ENCODE results near the gene SEMA3D.

The SEMA3D gene

DNA sequence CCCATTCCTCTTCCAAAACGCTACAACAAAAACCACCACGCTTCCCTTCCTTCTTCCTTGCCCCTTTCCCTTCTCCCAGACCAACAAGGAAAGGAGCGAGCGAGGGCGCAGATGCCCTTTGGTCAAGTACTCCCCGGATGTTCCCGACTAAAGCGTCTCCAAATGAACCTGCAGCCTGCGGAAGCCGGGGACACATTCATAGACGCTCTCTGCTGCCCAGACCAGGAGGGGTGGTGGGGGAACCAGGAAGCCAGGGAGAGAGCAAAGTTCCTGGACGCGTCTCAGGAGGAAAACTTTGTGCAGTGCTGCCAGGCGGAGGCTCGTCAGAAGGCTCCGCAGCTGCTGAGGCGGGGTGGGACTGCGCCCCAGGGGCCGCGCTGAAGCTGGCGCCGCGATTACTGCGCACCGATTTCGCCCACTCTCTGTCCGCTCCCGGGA lies 754 bp downstream of the SEMA3D start:
- DNase-seq (ENCODE audit: extremely low read depth, low read depth) = peak; percentile 40
- peak overlapping the region; percentile 95 for H3K4me3 ChIP-seq (replicated peaks; ENCODE audit: low read depth, low read length)
- TF ChIP-seq, protein P1, sequence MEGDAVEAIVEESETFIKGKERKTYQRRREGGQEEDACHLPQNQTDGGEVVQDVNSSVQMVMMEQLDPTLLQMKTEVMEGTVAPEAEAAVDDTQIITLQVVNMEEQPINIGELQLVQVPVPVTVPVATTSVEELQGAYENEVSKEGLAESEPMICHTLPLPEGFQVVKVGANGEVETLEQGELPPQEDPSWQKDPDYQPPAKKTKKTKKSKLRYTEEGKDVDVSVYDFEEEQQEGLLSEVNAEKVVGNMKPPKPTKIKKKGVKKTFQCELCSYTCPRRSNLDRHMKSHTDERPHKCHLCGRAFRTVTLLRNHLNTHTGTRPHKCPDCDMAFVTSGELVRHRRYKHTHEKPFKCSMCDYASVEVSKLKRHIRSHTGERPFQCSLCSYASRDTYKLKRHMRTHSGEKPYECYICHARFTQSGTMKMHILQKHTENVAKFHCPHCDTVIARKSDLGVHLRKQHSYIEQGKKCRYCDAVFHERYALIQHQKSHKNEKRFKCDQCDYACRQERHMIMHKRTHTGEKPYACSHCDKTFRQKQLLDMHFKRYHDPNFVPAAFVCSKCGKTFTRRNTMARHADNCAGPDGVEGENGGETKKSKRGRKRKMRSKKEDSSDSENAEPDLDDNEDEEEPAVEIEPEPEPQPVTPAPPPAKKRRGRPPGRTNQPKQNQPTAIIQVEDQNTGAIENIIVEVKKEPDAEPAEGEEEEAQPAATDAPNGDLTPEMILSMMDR (IDR thresholded peaks at IDR 0.05; ENCODE audit: low read depth, low read length, missing control alignments) = no peak

DNA sequence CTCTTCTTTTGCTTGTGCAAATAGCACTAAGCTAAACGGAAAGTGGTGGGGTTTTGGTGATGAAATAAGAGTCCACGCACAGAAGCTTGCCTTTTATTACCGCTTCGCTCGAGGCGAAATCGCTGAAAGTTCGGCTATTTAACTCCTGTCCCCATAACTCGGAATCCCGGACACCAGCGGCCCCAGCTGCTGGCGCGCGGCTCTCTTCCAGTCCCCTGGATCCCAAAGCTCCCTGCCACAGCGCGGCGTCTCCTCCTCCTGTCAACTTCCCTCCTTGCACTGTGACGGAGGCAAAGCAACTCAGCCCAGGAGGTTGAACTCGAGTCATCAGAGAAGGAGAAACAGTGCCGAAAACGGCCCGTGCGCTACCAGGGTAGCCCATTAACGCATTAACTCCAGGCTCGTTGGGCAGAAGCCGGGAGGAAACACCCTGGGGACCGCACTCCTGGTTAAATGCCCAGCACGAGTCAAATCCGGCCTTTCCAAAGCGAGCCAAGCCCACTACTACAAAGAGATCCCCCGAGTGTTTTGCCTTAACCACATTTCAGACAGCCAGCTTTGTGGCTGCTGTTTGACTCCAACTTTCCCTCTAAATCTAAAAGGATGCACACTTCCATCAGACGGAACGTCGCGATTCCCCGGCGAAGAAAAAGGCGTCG lies 1.3 kb downstream of the SEMA3D start:
- H3K4me3 ChIP-seq (replicated peaks; ENCODE audit: low read depth, low read length) = peak overlapping the region; percentile 95
- TF ChIP-seq, protein P1 (IDR thresholded peaks at IDR 0.05; ENCODE audit: low read depth, low read length, missing control alignments) = peak; percentile 10
- DNase-seq (ENCODE audit: extremely low read depth, low read depth) = peak; percentile 39

DNA sequence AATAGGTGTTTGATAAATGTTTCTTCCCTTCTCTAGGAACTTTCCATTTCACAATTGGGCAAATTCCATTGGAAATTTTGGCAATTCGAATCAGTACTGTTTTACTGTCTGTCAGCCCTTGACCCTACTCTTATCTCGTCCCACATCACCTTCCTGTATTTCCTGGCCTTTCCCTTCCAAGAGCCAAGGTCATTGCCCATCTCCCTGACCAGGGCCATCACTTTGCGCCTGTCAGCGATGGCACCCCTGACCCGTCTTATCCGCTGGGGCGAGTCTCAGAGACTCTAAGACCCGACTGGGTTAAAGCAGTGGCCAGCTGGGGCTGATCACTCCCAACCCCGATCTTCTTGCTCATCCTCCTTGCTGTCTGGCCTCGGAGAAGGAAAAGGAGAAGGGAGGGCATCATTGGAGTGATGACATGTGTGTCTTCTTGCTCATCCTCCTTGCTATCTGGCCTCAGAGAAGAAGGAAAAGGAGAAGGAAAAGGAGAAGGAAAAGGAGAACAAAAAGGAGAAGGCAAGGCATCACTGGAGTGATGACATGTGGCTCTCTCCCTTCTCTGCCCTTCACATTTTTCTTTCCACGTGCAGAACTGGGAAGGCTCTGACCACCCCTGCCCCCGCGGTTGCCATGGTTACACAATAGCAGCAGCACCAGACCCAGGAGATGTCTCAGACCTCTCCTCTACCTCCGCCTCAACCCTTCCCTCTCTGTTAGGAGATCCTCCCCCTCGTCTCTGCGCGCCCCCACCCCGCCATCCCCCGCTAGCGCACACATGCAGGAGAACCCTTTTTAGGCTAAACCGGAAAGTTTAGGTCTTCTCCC lies 2.0 kb downstream of the SEMA3D start:
- TF ChIP-seq, protein P1 (IDR thresholded peaks at IDR 0.05; ENCODE audit: low read depth, low read length, missing control alignments) = no peak
- DNase-seq (ENCODE audit: extremely low read depth, low read depth) = peak; percentile 44
- peak overlapping the region; percentile 95 for H3K4me3 ChIP-seq (replicated peaks; ENCODE audit: low read depth, low read length)

DNA sequence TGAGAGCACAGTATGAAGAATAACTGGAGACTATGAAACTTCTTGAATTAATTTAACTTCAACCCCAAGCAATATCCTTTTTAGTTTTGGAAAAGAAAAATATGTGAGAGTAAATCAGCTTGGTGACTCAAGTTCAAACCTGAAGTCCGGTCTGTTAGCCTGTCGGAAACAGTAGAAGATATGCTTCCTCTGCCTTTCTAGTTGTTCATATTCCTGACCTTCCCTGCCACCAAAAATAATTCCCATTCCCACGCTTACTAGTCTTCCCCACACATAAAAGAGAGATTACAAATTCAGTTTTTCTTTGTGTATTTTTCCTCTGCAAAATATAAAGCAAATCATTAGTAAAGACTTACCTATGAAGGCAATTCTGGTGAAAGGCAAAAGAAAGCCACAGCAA lies 3.6 kb downstream of the SEMA3D start:
- TF ChIP-seq, protein P1 (IDR thresholded peaks at IDR 0.05; ENCODE audit: low read depth, low read length, missing control alignments) = no peak
- no peak overlapping the region for H3K4me3 ChIP-seq (replicated peaks; ENCODE audit: low read depth, low read length)
- DNase-seq (ENCODE audit: extremely low read depth, low read depth) = no peak

DNA sequence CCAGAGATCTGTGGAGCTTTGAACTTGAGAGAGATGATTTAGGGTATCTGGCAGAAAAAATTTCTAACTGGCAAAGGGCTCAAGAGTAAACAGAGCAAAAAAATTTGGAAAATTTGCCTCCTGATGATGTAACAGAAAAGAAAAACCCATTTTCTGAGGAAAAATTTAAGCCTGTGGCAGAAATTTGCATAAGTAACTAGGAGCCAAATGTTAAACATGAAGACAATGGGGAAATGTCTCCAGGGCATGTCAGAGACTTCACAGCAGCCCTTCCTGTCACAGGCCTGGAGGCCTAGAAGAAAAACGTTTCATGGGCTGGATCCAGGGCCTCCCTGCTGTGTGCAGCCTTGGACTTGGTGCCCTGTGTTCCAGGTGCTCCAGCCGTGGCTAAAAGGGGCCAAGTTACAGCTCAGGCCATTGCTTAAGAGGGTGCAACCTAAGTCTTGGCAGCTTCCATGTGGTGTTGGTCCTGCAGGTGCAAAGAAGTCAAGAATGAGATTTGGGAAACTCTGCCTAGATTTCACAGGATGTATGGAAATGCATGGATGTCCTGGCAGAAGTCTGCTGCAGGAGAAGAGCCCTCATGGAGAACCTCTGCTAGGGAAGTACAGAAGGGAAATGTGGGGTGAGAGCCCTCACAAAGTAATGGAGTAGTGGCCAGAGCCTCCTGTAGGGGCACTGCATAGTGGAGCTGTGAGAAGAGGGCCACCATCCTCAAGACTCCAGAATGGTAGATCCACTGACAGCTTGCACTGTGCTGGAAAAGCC lies 8.1 kb downstream of the SEMA3D start:
- TF ChIP-seq, protein P1 (IDR thresholded peaks at IDR 0.05; ENCODE audit: low read depth, low read length, missing control alignments) = no peak
- H3K4me3 ChIP-seq (replicated peaks; ENCODE audit: low read depth, low read length) = no peak overlapping the region
- DNase-seq (ENCODE audit: extremely low read depth, low read depth) = no peak

DNA sequence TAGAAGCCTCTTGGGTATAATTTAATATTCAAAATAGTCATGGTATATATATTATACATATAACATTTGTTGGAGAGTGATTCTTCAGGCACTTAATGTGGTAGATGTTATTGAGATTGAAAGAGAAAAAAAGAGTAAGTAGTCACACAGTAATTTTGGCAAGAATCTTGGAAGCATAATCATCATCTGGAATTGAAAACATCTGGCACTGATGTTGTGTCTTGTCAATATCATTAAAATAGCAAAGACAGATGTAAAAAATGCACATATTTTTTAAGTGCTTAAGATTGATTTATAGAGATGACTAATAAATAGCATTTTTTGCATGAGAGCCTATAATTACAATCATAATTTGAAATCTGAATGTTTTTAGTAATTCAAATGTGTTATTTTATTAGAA lies 9.5 kb downstream of the SEMA3D start:
- TF ChIP-seq, protein P1 (IDR thresholded peaks at IDR 0.05; ENCODE audit: low read depth, low read length, missing control alignments) = no peak
- H3K4me3 ChIP-seq (replicated peaks; ENCODE audit: low read depth, low read length) = no peak overlapping the region
- DNase-seq (ENCODE audit: extremely low read depth, low read depth) = no peak

Data from HFF-Myc (cell line).